ENCODE results near the gene JUND. TPM values are rescaled to one million over a fixed set of nuclear protein-coding genes. Genes with fewer than 3 reads are reported as not detected.
A peak's percentile ranks its signal among the peaks of the same experiment; 100 is the strongest.

Gene JUND
- polyA plus RNA-seq, 3 donors = 22.5 to 1,792 (median 86.9) TPM

DNA sequence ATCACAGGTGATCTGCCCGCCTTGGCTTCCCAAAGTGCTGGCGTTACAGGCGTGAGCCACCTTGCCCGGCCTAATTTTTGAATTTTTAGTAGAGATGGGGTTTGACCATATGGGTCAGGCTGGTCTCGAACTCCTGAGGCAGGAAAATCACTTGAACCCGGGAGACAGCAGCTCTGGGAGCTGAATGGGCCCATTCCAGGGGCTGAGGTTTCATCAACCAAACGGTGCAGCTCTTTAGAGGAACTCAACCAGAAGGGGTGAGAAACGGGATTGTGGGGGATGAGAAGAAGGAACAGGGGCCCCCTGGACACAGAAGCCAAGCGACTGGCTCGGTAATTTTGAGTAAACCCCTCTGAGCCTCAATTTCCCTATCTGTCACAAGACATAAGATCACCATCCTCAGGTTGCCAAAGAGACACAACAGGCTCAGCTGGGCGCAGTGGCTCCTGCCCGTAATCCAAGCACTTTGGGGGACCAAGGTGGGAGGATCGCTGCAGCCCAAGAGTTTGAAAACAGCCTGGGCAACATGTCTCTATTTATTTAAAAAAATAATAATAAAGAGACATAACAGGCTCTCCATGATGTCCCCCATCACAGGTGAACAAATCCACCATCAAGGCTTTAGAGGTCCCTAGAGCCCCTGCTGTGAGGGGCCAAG is 7.7 kb downstream of the JUND start:
- WGBS (ENCODE audit: insufficient coverage) = 95% methylated on average over 3 of the region's 13 CpGs
- no peak for DNase-seq

DNA sequence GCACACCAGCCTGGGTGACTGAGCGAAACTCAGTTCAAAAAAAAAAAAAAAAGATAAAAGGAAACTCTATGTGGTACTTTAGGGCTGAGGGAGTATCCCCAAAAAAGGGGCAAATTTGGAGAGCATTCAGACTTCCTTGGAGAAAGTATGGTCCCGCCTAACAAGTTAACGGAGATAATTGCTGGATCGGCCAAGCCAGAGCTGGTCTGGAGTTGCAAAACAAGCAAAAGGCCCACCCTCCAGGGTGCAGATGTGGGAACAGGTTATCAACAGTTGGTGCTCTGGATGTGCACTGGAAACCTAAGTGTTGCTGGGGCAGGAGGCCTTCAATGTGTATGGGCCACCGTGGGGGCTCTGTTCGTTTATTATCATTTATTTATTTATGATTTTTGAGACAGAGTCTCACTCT is 10.0 kb downstream of the JUND start:
- Mint-ChIP-seq H3K36me3 (peaks cover 23 to 40% of the 10 kb centered on the region in 2 donors), H3K4me3 (no peak overlapping the region), H3K27ac (peak overlapping the region in 4 of 7 donors; percentile 25 to 57 (median 33)), H3K27me3 (ENCODE audit: low read depth in 3 of 3) (peaks cover 0 to 13% (median 0%) of the 10 kb centered on the region in 3 donors), H3K4me1 (peaks cover 28% of the 10 kb centered on the region), H3K9me3 (peaks cover 0 to 1% (median 0%) of the 10 kb centered on the region in 7 donors)
- Histone ChIP-seq H3K9me3 (replicated peaks in 1 of 2; ENCODE audit: control insufficient read depth in 1 of 2, insufficient read depth in 1 of 2, low read length in 2 of 2) (no peaks in the 10 kb centered on the region), H4K20me1 (ENCODE audit: insufficient read depth, low read length) (peaks cover 68% of the 10 kb centered on the region), H3K27me3 (ENCODE audit: control insufficient read depth in 2 of 2, insufficient read depth in 2 of 2, low read length in 2 of 2) (no peaks in the 10 kb centered on the region), H3K79me2 (ENCODE audit: insufficient read depth, low read length) (peaks cover 10% of the 10 kb centered on the region), H3K27ac (ENCODE audit: low read depth in 1 of 2, low read length in 2 of 2) (no peak overlapping the region), H3K9ac (ENCODE audit: insufficient read depth, low read length, poor library complexity, severe bottlenecking) (no peak overlapping the region), H2AFZ (ENCODE audit: insufficient read depth, low read depth, low read length, poor library complexity, severe bottlenecking) (no peak overlapping the region), H3K4me1 (ENCODE audit: control insufficient read depth in 1 of 2, insufficient read depth in 2 of 2, low read length in 2 of 2) (peaks cover 29 to 33% of the 10 kb centered on the region in 2 donors), H3K4me3 (replicated peaks in 1 of 3; ENCODE audit: low read depth in 2 of 3, low read length in 3 of 3) (no peak overlapping the region), H3K4me2 (replicated peaks; ENCODE audit: extremely low read depth, low read length, poor library complexity, severe bottlenecking) (no peak overlapping the region), H3K36me3 (replicated peaks in 1 of 2; ENCODE audit: control insufficient read depth in 1 of 2, insufficient read depth in 2 of 2, low read length in 2 of 2) (peaks cover 5 to 16% of the 10 kb centered on the region in 2 donors)
- WGBS (ENCODE audit: insufficient coverage) = 83% methylated on average over 1 of the region's 6 CpGs
- DNase-seq = no peak
- TF ChIP-seq, protein P1, sequence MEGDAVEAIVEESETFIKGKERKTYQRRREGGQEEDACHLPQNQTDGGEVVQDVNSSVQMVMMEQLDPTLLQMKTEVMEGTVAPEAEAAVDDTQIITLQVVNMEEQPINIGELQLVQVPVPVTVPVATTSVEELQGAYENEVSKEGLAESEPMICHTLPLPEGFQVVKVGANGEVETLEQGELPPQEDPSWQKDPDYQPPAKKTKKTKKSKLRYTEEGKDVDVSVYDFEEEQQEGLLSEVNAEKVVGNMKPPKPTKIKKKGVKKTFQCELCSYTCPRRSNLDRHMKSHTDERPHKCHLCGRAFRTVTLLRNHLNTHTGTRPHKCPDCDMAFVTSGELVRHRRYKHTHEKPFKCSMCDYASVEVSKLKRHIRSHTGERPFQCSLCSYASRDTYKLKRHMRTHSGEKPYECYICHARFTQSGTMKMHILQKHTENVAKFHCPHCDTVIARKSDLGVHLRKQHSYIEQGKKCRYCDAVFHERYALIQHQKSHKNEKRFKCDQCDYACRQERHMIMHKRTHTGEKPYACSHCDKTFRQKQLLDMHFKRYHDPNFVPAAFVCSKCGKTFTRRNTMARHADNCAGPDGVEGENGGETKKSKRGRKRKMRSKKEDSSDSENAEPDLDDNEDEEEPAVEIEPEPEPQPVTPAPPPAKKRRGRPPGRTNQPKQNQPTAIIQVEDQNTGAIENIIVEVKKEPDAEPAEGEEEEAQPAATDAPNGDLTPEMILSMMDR (IDR thresholded peaks at IDR 0.05) = no peak
- intact Hi-C loops (cut with micrococcal nuclease) = loop anchor here (5.0 to 10.0 kb wide), 2 partner anchors 143 to 146 kb away; partner anchors contain the start of gene SSBP4 (in 2 of the 2)

More for the DNA sequence above, 7.7 kb downstream of the JUND start:
- Mint-ChIP-seq H3K4me3 (no peak overlapping the region), H3K27ac (peak overlapping the region in 2 of 7 donors; percentile 30 to 38), H3K4me1 (peaks cover 43% of the 10 kb centered on the region), H3K27me3 (ENCODE audit: low read depth in 3 of 3) (peaks cover 0 to 13% (median 2%) of the 10 kb centered on the region in 3 donors), H3K36me3 (peaks cover 11 to 44% of the 10 kb centered on the region in 2 donors), H3K9me3 (peaks cover 0 to 1% (median 0%) of the 10 kb centered on the region in 7 donors)
- intact Hi-C loops (cut with micrococcal nuclease) = loop anchor here (5.0 to 10.0 kb wide), 2 partner anchors 141 to 144 kb away; partner anchors contain the start of gene SSBP4 (in 2 of the 2)
- Histone ChIP-seq H3K27ac (ENCODE audit: low read depth in 1 of 2, low read length in 2 of 2) (peak overlapping the region in 1 of 2 donors; percentile 82), H2AFZ (ENCODE audit: insufficient read depth, low read depth, low read length, poor library complexity, severe bottlenecking) (no peak overlapping the region), H4K20me1 (ENCODE audit: insufficient read depth, low read length) (peaks cover 90% of the 10 kb centered on the region), H3K9me3 (replicated peaks in 1 of 2; ENCODE audit: control insufficient read depth in 1 of 2, insufficient read depth in 1 of 2, low read length in 2 of 2) (no peaks in the 10 kb centered on the region), H3K4me1 (ENCODE audit: control insufficient read depth in 1 of 2, insufficient read depth in 2 of 2, low read length in 2 of 2) (peaks cover 31 to 42% of the 10 kb centered on the region in 2 donors), H3K36me3 (replicated peaks in 1 of 2; ENCODE audit: control insufficient read depth in 1 of 2, insufficient read depth in 2 of 2, low read length in 2 of 2) (peaks cover 2 to 9% of the 10 kb centered on the region in 2 donors), H3K4me2 (replicated peaks; ENCODE audit: extremely low read depth, low read length, poor library complexity, severe bottlenecking) (no peak overlapping the region), H3K27me3 (ENCODE audit: control insufficient read depth in 2 of 2, insufficient read depth in 2 of 2, low read length in 2 of 2) (no peaks in the 10 kb centered on the region), H3K4me3 (replicated peaks in 1 of 3; ENCODE audit: low read depth in 2 of 3, low read length in 3 of 3) (no peak overlapping the region), H3K9ac (ENCODE audit: insufficient read depth, low read length, poor library complexity, severe bottlenecking) (no peak overlapping the region), H3K79me2 (ENCODE audit: insufficient read depth, low read length) (peaks cover 20% of the 10 kb centered on the region)
- TF ChIP-seq, protein P1 (IDR thresholded peaks at IDR 0.05) = no peak
